KOPT-K1 (cell line): ENCODE measurements around the gene CD109.
"Not testable (repeated sequence)": the region's sequence is repeated elsewhere in the genome, so short reads cannot be mapped to it uniquely, and the experiment has no call there.

Experiments used
- H3K27ac ChIP-seq: fragments of 200-600 bp; sonication (generic); 2 replicates; pipeline ENCODE4 v1.5.1; 2016; ENCODE audit warnings: antibody characterized with exemption, mild to moderate bottlenecking, low read depth, low read length; ENCODE audit not compliant: poor library complexity, severe bottlenecking
- H3K36me3 ChIP-seq: fragments of 200-600 bp; sonication (generic); 2 replicates; pipeline ENCODE4 v1.5.1; 2017; ENCODE audit warnings: antibody characterized with exemption, mild to moderate bottlenecking, low read length, moderate library complexity; ENCODE audit not compliant: insufficient read depth
- H3K9me3 ChIP-seq: fragments of 200-600 bp; sonication (generic); 2 replicates; pipeline ENCODE4 v1.5.1; 2017; ENCODE audit warnings: antibody characterized with exemption, low read length, mild to moderate bottlenecking; ENCODE audit not compliant: insufficient read depth, poor library complexity, severe bottlenecking

CD109 gene

GRCh38 chr6:73704260-73704659, 8.3 kb downstream of the CD109 start:
- Histone ChIP-seq H3K36me3 (no peaks in the 10 kb centered on the region), H3K9me3 (no peaks in the 10 kb centered on the region), H3K27ac (no peak overlapping the region)

- Histone ChIP-seq H3K36me3 (no peaks in the 10 kb centered on the region), H3K27ac (no peak overlapping the region), H3K9me3 (no peaks in the 10 kb centered on the region)
Observed at GRCh38 chr6:73704798-73705197, 8.8 kb downstream of the CD109 start.

- Histone ChIP-seq H3K9me3 (no peaks in the 10 kb centered on the region), H3K27ac (no peak overlapping the region), H3K36me3 (no peaks in the 10 kb centered on the region)
Observed at GRCh38 chr6:73706971-73707370, 11.0 kb downstream of the CD109 start.

- no peak overlapping the region for H3K27ac ChIP-seq
- H3K36me3 ChIP-seq: no peaks in the 10 kb centered on the region
- H3K9me3 ChIP-seq: no peaks in the 10 kb centered on the region
Observed at GRCh38 chr6:73710470-73710869, 14.5 kb downstream of the CD109 start.

- H3K36me3 ChIP-seq: no peaks in the 10 kb centered on the region
- no peaks in the 10 kb centered on the region for H3K9me3 ChIP-seq
- H3K27ac ChIP-seq: no peak overlapping the region
Observed at GRCh38 chr6:73710948-73711347, 14.9 kb downstream of the CD109 start.

GRCh38 chr6:73712535-73713173, 16.7 kb downstream of the CD109 start:
- Histone ChIP-seq H3K27ac (no peak overlapping the region), H3K9me3 (no peaks in the 10 kb centered on the region), H3K36me3 (no peaks in the 10 kb centered on the region)

DNA sequence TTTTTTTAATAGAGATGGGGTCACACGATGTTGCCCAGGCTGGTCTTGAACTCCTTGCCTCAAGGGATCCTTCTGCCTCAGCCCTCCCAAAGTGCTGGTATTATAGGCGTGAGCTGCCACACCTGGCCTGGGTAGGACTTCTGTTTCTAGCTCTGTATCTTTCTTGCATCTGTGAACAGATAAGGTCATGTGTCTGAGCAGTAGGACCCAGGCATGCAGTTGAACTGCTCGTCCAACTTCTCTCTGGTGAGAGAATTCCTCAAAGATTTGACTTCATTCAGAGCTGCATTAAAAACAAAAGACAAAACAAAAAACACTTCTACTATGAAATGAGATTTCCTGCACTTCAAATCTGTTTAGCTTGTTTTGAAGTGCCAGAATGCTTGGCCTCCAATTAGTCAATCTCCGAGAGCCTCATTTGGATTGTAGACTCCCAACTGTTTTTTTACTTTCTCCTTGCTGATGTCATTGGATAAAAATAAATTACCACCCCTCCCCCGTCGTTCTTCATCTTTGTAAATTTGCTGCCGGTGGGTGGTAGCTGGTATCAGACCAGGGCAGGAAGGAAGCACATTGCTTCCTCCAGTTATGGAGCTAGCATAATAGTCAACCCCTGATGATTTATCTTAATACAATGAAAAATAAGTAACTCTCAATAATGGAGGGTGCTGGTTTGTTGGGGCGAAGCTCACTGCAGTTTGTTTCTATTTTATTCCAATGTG, 17.6 kb downstream of the CD109 start:
- Histone ChIP-seq H3K27ac (no peak overlapping the region), H3K9me3 (no peaks in the 10 kb centered on the region), H3K36me3 (no peaks in the 10 kb centered on the region)

GRCh38 chr6:73715111-73715508, 19.1 kb downstream of the CD109 start:
- H3K27ac ChIP-seq, H3K9me3 ChIP-seq, H3K36me3 ChIP-seq: not testable (repeated sequence)

DNA sequence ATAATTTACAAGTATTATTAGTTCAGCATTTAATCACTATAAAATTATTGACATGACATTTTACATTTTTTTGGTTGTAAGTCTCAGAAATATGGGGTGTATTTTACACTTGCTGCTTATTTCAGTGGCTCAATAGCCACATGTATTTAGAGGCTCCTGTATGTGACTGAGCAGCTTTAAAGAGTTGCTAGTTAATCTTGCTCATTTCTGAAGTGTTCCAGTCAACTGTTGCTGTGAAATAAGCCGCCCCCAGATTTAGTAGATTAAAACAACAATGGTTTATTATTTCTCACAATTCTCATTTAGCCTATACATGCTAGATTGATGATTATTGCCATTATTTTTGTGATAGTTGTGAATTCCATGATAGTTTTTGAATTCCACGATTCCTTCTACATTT, 23.0 kb downstream of the CD109 start:
- Histone ChIP-seq H3K9me3 (no peaks in the 10 kb centered on the region), H3K36me3 (no peaks in the 10 kb centered on the region), H3K27ac (no peak overlapping the region)

DNA sequence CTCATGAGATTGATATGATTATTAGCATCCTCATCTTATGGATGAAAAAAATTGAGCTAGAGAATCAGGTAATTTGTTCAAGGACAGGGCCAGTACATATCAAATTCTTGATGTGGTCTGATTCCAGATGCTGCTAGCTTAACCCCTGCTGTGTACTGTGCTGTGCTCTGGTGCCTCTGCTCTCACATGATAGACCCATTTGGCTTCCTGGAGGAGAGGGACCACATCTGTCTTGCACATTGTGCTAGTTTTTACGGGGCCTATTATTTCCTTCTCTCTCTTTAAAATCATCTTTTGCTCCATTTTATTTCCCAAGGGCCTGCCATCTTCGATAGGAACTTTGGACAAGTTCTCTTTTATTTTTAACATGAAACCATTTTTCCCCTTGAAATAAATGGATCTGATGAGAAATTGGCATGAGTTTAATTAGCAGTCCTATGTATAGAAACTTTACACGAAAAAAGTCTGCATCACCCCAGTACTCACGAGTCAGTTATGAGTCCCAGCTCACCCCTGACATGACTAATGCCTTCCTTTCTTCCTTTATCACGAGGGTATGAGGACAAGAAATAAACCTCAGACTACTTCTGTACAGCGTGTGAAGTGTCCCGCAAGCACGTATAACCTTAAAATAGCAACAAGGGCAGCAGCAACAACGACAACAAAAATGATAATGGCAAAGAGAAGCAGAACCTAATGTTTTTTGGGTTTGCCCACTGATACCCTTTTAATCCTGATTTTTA, 26.5 kb downstream of the CD109 start:
- Histone ChIP-seq H3K27ac (no peak overlapping the region), H3K36me3 (no peaks in the 10 kb centered on the region), H3K9me3 (no peaks in the 10 kb centered on the region)

GRCh38 chr6:73723480-73723879, 27.5 kb downstream of the CD109 start:
- not testable (repeated sequence) for H3K36me3 ChIP-seq, H3K27ac ChIP-seq, H3K9me3 ChIP-seq

DNA sequence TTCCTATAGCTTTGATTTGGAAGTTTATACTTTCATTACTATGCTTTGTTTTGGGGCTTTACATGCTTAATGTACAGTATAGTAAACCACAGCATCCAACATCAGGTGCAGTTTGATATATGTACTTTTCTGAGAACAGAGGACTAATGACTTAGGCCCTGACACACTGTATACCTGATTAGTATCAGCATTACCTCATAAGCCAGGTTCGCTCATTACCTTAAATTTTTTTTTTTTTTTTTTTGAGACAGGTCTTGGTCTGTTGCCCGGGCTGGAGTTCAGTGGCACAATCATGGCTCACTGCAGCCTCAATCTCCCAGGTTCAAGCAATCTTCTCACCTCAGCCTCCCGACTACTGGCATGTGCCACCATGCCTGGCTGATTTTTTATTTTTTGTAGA, 28.4 kb downstream of the CD109 start:
- Histone ChIP-seq H3K9me3 (no peaks in the 10 kb centered on the region), H3K27ac (no peak overlapping the region), H3K36me3 (no peaks in the 10 kb centered on the region)

DNA sequence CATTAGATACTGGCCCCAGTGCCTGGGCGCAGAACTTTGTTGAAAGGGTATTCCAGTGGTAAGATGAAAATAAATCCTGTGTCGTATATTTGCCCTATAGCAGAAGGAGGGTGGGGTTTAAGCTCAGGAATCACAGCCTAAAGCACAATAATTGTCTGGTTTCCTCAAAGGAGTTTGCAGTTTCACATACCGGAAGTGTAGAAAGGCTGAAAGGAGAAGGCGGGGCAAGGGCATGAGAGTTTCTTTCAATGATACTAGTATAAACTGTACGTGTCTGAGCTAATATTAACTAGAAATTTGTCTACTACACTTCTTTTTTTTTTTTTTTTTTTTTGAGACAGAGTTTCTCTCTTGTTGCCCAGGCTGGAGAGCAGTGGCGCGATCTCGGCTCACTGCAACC, 29.2 kb downstream of the CD109 start:
- H3K9me3 ChIP-seq, H3K27ac ChIP-seq, H3K36me3 ChIP-seq: not testable (repeated sequence)

GRCh38 chr6:73727114-73727513, 31.1 kb downstream of the CD109 start:
- H3K9me3 ChIP-seq: no peaks in the 10 kb centered on the region
- H3K36me3 ChIP-seq: no peaks in the 10 kb centered on the region
- no peak overlapping the region for H3K27ac ChIP-seq

DNA sequence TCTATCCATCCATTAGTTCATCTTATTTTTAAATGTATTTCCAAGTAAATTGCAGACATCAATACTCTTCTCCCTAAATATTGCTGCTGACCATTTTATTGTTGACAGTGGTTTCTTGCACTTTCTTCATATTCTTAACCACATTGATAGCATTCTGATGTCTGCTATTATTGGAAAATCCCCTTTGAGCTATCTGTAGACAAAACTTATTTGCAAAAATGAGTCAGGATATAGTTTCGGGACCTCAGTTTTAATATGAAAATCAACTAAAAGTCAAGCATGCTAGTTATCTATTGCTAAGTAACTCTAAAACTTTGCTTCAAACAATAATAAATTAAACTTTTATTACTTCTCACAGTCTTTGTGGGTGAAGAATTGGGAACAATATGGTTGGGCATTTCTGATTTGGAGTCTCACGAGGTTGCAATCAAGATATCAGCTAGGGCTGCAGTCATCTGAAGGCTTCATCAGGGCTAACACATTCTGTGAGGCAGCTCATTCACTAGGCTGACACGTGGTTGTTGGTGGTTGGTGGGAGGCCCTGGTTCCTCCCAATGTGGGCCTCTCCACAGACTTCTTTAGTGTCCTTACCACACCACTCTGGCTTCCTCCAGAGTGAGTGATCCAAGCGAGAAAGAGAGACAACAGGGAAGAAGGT, 32.7 kb downstream of the CD109 start:
- H3K9me3 ChIP-seq: no peaks in the 10 kb centered on the region
- no peaks in the 10 kb centered on the region for H3K36me3 ChIP-seq
- H3K27ac ChIP-seq: no peak overlapping the region
